ENCODE data around the gene SLC22A1. TPM values are rescaled to one million over a fixed set of nuclear protein-coding genes. Genes with fewer than 3 reads are reported as not detected.
"Not testable (repeated sequence)": the region's sequence is repeated elsewhere in the genome, so short reads cannot be mapped to it uniquely, and the experiment has no call there.

The SLC22A1 gene
- polyA plus RNA-seq (ENCODE audit: insufficient read depth in 1 of 5, insufficient read length in 5 of 5, low replicate concordance in 1 of 5) = under 1 TPM in 4 of 5 donors, not detected in 1; 0.30 to 0.54 (median 0.36) TPM
- long read RNA-seq, donor 1 = 0 reads
- long read RNA-seq, donor 2 = 0 reads
- long read RNA-seq, donor 3 = 0 reads
- long read RNA-seq, donor 4 = 0 reads
- long read RNA-seq, donor 5 = 0 reads
- long read RNA-seq, donor 6 = 0 reads
- long read RNA-seq, donor 7 = 0 reads
- long read RNA-seq, donor 8 = 0 reads

DNA sequence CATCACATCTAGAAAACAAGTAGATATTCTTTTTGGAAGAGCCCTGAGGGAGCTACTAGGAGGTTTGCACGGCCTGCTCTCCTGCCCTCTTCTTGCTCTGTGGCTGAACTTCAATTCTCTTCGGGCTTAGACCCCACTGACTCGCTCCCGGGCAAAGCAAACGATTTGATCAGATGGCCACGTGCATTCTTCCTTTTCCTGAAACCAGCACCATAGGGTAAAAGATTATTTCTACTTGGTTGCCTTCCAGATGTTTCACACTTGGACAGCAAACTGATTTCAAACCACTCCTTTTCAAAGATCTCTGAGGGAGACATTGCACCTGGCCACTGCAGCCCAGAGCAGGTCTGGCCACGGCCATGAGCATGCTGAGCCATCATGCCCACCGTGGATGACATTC is at the start of gene SLC22A1:
Gene SLC22A1, plus strand, starts transcription at position 258 of the 400 bp plus-strand sequence. Its CDS starts 121 bp downstream, at position 379.
- no peak for DNase-seq

DNA sequence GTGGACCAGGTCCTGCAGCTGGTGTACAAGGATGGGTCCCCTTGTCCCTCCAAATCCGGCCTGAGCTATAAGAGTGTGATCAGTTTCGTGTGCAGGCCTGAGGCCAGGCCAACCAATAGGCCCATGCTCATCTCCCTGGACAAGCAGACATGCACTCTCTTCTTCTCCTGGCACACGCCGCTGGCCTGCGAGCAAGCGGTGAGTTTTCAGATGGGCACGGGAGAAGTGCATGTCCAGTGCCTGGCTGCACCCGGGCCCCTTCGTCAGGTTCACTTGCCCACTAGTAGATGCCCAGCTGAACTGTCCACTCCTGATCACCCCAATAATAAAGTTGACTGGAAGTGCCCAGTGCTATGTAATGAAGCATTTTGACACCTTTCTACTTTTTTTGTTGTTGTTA is 48.3 kb upstream of the SLC22A1 start:
- DNase-seq = no peak

DNA sequence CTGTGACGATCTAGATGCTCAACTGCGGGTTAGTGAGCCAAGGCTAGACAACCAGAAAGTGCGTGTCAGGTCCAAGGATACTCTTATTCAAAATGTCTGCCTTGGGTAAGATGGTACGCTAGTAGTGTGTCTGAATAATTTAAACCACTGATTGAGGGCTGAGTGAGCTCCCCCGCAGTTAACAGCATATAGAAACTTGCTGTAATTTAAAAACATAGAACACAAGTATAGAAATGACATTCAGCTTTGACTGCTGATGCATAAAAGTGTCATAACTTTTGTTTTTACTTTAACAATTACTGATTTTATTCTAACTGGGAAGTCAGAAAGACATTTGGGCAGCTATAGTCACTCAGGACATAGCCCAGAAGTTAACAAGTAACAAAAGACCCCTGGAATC is 45.6 kb upstream of the SLC22A1 start:
- DNase-seq = no peak

DNA sequence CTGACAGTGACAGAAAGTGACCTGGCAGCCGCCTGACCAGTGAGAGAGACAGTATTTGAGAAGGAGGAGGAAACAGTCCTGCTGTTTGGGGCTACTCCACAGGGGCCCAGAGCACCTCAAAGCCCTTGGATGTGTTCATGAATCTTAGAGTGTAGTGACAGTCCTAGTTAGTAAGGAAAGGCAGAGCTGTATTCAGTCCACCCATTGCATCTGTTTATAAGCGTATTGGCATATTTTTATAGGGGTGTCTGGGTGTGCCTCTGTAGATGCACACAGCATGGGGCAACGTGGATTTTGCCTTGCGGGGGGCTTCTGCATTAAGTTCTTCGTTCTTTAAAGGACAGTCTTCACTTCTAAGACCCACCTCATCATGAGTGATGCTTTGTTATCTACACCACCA is 44.6 kb upstream of the SLC22A1 start:
- no peak for DNase-seq

DNA sequence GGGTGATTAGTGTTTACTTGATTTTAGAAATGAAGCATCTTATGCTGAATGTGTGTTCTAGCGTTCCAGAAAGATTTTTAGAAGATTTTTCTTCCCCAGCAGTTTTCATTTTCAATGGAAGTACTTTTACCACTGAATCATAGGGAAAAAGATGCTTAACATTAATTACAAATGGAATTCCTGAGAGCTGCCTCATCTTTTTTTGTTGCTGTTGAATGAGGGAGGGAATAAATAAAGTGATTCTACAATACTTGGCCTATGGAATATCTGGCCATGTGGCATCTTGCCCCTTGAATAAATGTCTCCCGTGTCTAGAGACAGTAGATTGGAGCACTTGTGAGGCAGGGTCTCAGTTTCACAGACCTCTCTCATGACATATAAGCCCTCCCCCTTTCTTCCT is 44.1 kb upstream of the SLC22A1 start:
- no peak for DNase-seq

DNA sequence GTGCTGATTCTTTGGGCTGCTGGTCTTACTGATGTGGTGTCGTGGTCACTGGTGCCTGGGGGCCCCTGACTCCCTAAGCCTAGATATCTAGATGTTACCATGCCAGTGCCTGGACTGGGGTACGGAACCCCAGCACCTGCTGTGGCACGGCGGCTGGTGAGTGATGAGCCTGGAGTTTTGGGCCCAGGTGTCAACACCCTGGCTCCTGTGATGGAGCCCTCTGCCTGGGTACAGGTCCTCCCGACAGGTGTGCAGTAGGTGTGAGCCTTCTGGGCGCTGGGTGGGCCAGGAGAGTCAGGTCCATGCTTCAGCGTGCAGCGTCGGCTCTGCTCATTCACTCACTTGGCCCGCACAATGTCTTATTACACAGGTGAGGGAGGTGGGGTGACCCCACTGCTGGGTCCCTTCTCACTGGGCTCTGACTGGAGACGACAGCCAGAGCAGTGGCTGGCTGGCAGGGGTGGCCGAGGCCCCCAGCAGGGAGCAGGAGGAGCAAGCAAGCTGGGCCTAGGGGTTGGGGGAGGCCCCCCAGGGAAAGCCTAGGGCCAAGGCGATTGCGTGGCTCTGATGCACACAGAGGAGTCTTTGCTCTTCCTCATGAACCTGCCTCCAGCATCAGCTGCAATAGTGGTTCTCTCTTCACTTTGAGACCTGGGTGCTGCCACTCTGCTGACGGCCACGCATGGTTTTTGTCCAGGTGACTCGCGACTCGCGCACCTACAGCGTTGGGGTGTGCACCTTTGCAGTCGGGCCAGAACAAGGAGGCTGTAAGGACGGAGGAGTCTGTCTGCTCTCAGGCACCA is 42.5 kb upstream of the SLC22A1 start:
- no peak for DNase-seq

DNA sequence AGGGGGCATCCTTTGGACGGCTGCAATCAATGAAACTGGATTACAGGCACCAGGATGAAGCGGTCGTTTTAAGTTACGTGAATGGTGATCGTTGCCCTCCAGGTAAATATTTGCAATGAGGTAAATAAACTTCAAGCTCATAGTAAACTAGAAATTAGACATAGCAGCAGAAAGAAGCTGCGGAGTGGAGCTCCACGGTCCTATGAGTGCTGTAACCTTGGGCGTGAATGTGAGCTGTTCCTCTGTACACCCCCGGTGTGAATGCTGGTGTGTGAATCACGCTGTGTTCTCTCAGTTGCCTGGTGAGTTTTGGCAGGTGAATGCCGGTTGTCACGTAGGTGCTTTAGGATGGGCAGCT is 42.0 kb upstream of the SLC22A1 start:
- no peak for DNase-seq

DNA sequence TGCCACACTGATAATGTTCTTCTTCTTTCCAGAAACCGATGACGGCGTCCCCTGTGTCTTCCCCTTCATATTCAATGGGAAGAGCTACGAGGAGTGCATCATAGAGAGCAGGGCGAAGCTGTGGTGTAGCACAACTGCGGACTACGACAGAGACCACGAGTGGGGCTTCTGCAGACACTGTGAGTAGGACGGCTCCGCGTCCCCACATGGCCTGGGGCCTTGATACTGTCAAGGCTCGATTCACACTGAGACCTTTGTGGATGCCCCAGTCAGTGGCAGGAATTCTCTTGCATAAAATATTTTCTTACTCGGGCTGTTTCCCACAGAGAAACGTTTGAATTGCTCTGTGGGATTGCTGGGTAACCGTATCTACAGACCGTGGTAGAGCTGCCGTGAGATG is 41.5 kb upstream of the SLC22A1 start:
- DNase-seq = no peak

DNA sequence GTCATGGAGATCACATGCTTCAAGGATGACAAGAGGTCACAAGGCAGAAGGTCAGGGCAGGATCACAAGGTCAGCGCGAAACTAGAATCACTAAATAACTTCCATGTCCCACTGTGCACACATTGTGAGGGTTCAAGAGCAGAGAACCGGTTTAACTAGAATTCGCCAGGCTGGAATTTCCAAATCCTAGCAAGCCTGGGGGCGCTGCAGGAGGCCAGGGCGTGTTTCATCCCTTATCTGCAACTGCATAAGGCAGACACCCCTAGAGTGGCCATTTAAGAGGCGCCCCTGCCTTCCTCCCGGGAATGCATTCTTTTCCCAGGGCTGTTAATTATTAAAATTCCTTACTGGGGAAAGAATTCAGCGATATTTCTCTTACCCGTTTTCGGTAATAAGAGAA is 40.2 kb upstream of the SLC22A1 start:
- DNase-seq = no peak

DNA sequence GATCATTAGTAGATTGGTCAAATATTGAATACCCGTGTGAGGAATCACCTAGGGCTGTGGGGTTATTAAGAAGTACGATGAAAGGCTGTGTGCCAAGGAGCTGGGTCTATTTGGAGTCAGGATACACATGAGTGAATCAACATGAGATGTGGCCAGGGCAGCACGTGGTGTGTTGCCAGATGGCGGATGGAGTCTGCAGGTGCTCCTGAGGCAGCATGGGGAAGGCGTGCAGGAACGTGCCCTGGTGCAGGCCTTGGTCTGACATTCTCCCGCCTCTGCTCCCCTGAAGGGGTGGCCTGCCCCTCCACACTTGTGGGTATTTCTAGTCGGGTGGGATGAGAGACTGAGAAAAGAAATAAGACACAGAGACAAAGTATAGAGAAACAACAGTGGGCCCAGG is 39.0 kb upstream of the SLC22A1 start:
- DNase-seq = no peak

DNA sequence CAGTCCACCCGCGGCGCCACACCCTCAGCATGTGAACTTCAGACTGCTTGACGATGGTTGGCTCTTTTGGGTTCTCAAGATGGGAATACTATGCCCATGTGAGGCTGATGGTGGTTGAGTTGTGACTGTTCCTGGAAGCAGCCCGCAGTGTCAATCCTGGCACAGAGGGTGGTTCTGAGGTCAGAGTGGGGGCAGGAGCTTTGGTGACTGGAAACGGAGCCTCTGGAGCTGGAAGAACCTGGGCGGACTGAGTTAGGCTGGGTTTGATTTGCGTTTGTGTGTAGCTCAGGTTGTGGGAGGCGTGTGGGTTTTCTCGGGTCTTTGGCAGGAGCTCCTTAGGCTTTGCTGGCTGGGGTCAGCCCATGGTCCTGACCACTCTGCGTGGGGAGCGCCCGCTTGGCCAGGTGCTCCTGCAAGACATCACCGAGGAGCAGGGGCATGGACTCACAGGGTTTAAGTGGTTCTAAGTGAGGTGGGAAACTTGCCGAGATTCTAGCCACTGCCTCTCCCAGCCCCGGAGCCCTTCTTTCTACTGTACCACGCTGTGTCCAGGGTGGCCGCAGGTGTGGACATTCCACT is 37.3 kb upstream of the SLC22A1 start:
- DNase-seq = no peak

DNA sequence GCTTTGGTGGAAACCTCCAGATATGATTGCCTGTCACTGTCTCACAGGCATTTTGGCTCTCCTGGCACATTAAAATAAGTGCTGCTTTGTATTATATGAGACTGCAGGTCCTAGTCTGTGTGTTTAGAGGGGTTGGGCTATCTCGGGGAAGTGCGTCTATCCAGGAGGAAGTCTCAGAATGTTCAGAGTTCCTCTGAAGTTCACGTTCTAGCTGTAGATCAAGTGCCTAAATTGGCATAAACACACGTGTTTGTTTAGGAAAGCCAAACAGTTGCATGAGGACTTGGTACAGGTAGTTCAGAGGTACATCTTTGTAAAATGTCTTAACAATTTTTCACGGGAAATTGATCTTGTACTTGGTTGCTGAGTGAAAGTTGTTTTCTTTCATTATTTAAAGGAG is 36.4 kb upstream of the SLC22A1 start:
- no peak for DNase-seq

DNA sequence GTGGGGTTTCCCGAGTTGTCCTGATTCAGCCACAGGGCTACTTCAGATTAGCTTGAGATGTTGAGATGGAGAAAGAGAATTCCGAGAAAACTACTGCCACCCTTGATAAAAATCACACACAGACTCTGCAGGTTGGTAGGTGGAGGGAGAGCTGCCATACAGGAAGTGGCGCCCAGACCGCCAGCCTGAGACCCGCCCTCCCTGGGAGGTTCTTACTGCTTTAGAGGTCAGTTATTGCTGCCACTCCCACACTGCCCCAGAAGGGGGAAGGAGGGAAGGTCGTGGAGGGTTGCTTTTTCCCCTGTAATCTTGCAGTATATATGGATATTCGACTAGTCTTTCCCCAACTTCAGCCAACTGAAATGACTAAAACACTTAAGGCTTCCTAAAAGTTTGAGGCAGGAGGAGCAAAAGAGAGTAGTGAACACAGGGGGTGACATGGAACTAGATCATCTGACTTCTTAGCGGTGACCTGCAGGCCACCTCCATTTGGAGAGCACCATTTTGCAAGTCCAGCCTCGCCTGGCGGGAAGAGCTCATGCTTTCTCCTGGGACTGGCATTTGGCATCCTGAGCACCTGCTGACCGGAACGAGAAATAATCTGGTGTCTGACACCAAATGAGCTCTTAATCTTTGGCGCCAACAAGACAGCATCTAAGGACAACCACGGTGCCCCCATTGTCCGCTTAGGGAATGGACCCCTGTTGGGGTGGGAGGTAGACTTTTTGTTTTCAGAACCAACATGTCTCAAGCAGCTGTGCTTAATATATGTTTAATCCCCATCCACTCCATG is 35.7 kb upstream of the SLC22A1 start:
- DNase-seq = no peak

DNA sequence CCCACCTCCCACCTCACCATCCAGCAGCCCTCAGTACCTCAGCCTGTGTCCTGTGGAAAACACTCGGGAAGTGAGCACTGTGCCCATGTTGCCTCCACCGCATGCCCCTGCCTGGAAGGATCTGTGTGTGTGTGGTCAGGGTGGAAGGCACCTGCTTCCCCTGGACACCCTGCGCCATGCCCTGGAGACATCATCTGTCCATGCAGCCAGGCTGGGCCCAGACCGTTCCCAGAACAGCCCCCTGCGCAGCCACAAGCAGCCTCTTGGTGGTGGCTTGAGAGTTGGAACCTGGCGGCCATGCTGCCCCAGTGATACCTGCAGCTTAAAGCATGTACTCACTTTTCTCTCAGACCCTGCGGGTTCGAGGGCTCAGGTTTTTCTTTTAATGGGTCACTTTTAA is 34.9 kb upstream of the SLC22A1 start:
- no peak for DNase-seq

DNA sequence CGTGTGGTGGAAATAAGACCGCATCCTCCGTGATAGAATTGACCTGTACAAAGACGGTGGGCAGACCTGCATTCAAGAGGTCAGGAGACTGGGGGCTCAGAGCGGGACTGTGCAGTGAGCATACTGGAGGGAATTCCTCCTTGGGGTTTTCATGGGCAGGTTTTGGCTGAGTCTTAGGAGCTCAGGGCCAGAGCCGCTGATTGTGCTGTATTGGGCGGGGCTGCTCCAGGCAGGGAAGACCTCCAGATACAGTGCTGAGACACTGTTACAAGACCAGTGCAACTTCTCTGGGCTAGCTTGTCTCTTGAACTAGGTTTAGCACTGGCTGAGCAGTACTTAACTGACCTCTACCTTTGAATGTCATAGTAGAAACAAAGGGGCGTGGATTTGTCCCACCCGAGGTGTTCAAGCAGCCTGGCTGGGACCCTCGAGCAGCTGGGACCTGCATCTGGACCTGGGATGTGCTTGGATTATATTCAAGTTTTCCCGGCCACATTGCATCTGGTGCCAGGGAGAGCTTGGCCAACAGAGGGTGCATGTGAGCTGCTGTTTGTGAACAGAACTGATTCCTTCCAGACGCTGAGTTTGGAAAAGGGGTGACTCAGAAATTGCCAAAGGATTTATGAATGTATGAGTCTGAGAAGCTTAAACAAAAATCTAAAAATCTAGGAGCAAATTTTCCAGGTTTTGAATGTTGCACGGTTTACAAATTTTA is 33.4 kb upstream of the SLC22A1 start:
- peak; percentile 24 to 42 for DNase-seq

DNA sequence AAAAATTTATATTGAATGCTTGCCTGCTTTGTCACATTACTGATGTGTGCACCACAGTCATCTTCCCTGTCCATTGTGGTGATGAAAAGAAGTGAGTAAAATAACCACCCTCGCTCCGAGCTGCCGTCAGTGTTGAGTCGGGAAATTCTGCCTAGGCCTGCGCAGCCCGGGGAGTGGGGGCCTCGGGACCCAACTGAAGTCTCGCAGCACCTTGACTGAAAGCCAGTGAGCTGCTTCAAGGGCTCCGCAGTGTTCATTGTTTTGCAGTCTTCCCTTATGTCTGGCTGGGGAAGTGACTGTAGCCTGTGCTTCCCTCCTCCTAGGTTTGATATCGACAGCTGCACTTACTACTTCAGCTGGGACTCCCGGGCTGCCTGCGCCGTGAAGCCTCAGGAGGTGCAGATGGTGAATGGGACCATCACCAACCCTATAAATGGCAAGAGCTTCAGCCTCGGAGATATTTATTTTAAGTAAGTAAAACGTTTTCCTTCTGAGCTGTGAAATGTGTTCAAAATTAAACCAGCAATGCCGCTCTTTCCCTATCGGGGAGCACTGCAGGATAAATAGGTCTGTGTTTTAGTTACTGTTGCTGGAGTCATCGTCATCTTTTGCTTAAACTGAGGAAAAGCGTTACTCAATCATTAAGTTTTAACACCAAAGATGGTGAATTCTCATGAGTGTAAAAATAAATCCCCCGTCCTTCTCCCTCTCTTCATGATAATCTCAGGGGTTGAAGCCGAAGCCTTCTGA is 32.7 kb upstream of the SLC22A1 start:
- DNase-seq = no peak

DNA sequence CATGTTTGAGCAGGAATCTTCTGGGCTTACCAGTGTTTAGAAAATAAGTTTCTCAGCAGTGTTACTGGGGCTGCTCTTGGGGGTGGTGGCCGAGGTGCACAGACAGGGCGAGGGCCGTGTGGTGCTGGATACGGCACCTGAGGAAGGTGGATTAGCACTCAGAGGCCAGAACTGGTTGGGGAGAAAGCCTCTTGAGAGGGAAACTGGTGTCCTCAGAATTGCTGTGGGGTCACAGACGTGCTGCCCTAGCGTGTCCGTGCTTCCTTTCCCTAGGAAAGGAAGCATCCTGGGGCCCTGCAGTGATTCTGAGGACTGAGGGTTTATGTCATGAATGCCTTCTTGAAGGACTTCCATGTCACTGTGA is 32.1 kb upstream of the SLC22A1 start:
- DNase-seq = no peak

DNA sequence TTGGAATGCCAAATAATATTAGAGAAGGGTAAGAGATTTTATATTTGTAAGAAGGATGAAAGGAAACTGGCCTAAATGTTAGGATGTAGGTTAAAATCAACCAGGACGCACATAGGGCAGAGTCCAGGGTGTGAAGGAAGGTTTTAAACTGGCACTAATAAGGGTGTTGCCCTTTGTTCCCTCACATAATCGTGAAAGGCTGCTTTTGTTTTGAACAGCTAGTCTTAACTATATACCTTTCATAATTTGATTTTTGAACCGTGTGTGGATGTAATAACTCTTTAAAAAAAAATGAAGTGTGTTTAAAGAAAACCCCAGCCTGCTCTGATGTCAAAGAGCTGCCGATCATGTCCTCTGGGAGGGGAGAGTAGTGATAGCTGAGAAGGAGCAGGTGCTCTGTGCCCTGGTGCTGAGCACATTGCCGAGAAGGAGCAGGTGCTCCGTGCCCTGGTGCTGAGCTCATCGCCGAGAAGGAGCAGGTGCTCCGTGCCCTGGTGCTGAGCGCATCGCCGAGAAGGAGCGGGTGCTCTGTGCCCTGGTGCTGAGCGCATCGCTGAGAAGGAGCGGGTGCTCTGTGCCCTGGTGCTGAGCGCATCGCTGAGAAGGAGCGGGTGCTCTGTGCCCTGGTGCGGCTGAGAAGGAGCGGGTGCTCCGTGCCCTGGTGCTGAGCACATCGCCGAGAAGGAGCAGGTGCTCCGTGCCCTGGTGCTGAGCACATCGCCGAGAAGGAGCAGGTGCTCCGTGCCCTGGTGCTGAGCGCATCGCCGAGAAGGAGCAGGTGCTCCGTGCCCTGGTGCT is 31.0 kb upstream of the SLC22A1 start:
- DNase-seq = not testable (repeated sequence)

DNA sequence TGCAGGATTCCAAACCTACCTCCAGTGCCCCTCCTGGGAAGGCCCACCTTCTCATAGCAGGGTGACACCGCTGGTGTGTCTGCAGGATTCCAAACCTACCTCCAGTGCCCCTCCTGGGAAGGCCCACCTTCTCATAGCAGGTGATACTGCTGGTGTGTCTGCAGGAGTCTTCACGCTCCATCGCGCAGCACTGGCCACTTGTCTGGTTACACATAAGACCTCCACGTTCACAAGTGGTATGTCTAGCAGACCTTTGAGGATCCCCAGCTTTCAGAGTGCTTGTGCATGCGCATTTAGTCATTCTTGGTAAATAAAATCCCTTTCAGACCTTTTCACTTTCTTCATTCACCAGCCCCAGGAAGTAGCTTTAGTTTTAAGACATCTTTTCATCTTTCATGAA is 29.4 kb upstream of the SLC22A1 start:
- not testable (repeated sequence) for DNase-seq

DNA sequence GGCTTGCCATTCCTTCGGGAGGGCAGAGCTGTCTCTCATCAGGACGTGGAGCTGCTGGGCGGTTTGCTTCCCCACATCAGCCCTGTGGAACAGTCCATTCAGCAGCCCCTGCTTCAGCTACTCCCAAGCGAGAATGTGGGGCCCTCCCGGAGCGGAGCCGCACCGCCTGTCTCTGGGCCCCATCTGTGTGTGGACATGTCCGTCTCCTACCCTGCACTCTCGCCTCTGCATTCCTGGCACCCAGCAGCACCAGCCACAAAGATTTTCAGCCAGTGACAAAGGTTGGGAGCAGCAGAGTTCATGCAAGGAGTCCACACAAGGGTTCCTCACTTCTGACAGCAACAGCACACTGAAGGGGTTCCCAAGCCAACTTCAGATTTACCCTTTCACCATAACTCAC is 29.0 kb upstream of the SLC22A1 start:
- no peak for DNase-seq
